ENCODE results near the gene LARP7.
"Not testable (repeated sequence)": the region's sequence is repeated elsewhere in the genome, so short reads cannot be mapped to it uniquely, and the experiment has no call there.

LARP7 gene

GRCh38 chr4:112636688-112637551 lies at the start of gene LARP7, which contains the start of gene ZGRF1:
TSS of gene LARP7 (plus strand) at chr4:112637143. CDS start at chr4:112644670, 7,527 bp downstream.
TSS of gene ZGRF1 (minus strand) at chr4:112636909. CDS start at chr4:112633176, 3,733 bp downstream.
- Histone ChIP-seq H3K27ac (ENCODE audit: low read depth, low read length) (peak within 1 kb of the TSS; percentile 77; the same call in 1 of the 2 replicates), H3K36me3 (ENCODE audit: control insufficient read depth, insufficient read depth, low read length) (peaks cover 23% of the 10 kb centered on the region), H3K4me1 (ENCODE audit: control insufficient read depth, insufficient read depth, low read length) (peaks cover 21% of the 10 kb centered on the region; the same call in 1 of the 2 replicates), H3K27me3 (ENCODE audit: control insufficient read depth, insufficient read depth, low read length) (no peaks in the 10 kb centered on the region), H3K9me3 (ENCODE audit: control insufficient read depth, insufficient read depth, low read depth, low read length) (no peaks in the 10 kb centered on the region), H3K4me3 (ENCODE audit: low read depth, low read length) (peak within 1 kb of the TSS; percentile 90), H3K9ac (ENCODE audit: low read length) (peak within 1 kb of the TSS; percentile 87)

DNA sequence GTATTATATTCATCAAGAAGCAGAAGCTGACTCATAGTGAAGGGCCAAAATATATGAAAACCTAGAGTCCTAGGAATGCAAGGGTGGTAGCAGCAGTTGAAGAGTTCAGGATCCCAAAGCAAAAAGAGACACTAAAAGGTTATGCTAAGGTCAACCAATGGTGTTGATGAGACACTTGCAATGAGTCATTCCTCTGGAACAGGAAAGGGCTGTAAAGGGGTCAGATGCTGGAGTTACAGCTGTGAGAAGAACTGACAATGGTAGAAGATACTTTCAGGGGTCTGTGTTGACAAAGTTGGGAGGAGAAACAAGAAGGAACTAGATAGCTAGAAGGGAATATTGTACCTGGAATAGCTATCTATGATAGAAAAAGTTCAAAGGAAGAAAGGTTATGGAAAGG lies 47.7 kb upstream of the LARP7 start:
- Histone ChIP-seq H3K4me1 (ENCODE audit: control insufficient read depth, insufficient read depth, low read length) (no peaks in the 10 kb centered on the region), H3K27me3 (ENCODE audit: control insufficient read depth, insufficient read depth, low read length) (no peaks in the 10 kb centered on the region), H3K4me3 (ENCODE audit: low read depth, low read length) (no peak overlapping the region), H3K36me3 (ENCODE audit: control insufficient read depth, insufficient read depth, low read length) (peaks cover 46% of the 10 kb centered on the region), H3K9me3 (ENCODE audit: control insufficient read depth, insufficient read depth, low read depth, low read length) (no peaks in the 10 kb centered on the region), H3K27ac (ENCODE audit: low read depth, low read length) (no peak overlapping the region), H3K9ac (ENCODE audit: low read length) (no peak overlapping the region)

DNA sequence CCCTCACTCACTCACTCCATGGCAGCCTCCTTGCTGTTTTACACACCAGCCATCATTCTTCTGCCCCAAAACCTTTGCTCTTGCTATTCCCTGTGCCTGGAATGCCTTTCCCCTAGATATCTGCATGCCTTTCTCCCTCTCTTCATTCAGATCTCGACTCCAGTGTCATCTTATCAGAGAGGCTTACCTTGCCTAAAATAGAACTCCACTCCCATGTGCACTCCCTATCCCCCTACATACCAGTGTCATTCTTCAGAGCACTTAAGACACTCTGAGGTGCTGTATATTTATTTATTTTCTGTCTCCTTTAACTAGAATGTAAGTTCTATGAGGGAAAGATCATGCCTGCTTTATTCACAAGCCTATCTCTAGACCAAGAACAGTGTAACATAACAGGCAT lies 45.4 kb upstream of the LARP7 start:
- Histone ChIP-seq H3K27me3 (ENCODE audit: control insufficient read depth, insufficient read depth, low read length) (no peaks in the 10 kb centered on the region), H3K36me3 (ENCODE audit: control insufficient read depth, insufficient read depth, low read length) (peaks cover 32% of the 10 kb centered on the region), H3K9ac (ENCODE audit: low read length) (no peak overlapping the region)

DNA sequence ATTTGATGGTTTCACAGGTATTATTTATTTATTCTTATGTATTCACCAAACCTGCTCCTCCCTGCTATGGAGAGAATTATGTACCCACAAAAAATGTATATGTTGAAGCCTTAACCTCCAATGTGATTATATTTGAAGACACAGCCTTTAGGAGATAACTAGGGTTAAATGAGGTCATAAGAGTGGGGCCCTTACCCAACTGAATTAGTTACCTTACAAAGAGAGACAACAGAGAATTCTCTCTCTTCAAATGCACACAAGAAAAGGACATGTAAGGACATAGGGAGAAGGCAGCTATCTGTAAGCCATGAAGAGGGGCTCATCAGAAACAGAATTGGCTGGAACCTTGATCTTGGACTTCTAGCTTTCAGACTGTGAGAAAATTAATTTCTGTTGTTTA lies 44.2 kb upstream of the LARP7 start:
- Histone ChIP-seq H3K4me3 (ENCODE audit: low read depth, low read length) (no peak overlapping the region), H3K27me3 (ENCODE audit: control insufficient read depth, insufficient read depth, low read length) (no peaks in the 10 kb centered on the region), H3K9ac (ENCODE audit: low read length) (no peak overlapping the region), H3K36me3 (ENCODE audit: control insufficient read depth, insufficient read depth, low read length) (peaks cover 22% of the 10 kb centered on the region), H3K9me3 (ENCODE audit: control insufficient read depth, insufficient read depth, low read depth, low read length) (no peaks in the 10 kb centered on the region), H3K27ac (ENCODE audit: low read depth, low read length) (no peak overlapping the region), H3K4me1 (ENCODE audit: control insufficient read depth, insufficient read depth, low read length) (no peaks in the 10 kb centered on the region)

More for the DNA sequence above, 45.4 kb upstream of the LARP7 start:
- no peaks in the 10 kb centered on the region for H3K9me3 ChIP-seq (ENCODE audit: control insufficient read depth, insufficient read depth, low read depth, low read length)
- H3K4me1 ChIP-seq (ENCODE audit: control insufficient read depth, insufficient read depth, low read length): no peaks in the 10 kb centered on the region
- no peak overlapping the region for H3K4me3 ChIP-seq (ENCODE audit: low read depth, low read length)
- H3K27ac ChIP-seq (ENCODE audit: low read depth, low read length): no peak overlapping the region

DNA sequence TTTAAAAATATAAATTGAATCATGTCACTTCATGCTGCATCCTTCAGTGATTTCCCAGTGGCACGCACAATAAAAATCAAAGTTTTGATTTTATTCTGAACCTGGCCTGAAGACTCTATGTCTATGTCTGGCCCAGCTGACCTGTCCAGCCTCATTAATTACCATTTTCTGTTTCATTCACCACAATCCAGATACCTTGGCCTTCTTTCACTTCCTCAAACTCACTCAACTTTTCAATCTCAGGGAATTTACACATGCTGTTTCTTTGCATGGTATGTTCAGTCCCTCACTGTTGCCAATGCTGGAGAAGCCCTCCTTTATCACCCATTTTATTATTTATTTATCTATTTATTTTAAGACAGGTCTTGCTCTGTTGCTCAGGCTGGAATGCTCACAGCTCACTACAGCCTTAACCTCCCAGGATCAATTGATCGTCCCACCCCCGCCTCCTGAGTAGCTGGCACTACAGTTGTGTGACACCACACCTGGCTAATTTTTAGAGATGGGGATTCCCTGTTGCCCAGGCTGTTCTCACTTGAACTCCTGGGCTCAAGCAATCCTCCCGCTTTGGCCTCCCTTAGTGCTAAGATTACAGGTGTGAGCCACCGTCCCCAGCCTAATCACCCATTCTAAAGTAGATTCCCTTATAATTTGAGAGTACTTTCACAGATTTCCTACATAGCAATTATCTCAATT lies 43.4 kb upstream of the LARP7 start:
- Histone ChIP-seq H3K9ac (ENCODE audit: low read length) (no peak overlapping the region), H3K4me1 (ENCODE audit: control insufficient read depth, insufficient read depth, low read length) (no peaks in the 10 kb centered on the region), H3K9me3 (ENCODE audit: control insufficient read depth, insufficient read depth, low read depth, low read length) (no peaks in the 10 kb centered on the region), H3K27me3 (ENCODE audit: control insufficient read depth, insufficient read depth, low read length) (no peaks in the 10 kb centered on the region), H3K27ac (ENCODE audit: low read depth, low read length) (no peak overlapping the region), H3K36me3 (ENCODE audit: control insufficient read depth, insufficient read depth, low read length) (peaks cover 20% of the 10 kb centered on the region), H3K4me3 (ENCODE audit: low read depth, low read length) (no peak overlapping the region)

GRCh38 chr4:112594993-112595392 lies 42.0 kb upstream of the LARP7 start:
- H3K4me3 ChIP-seq (ENCODE audit: low read depth, low read length): no peak overlapping the region
- peaks cover 17% of the 10 kb centered on the region for H3K36me3 ChIP-seq (ENCODE audit: control insufficient read depth, insufficient read depth, low read length)
- H3K27me3 ChIP-seq (ENCODE audit: control insufficient read depth, insufficient read depth, low read length): no peaks in the 10 kb centered on the region
- no peak overlapping the region for H3K9ac ChIP-seq (ENCODE audit: low read length)
- no peaks in the 10 kb centered on the region for H3K9me3 ChIP-seq (ENCODE audit: control insufficient read depth, insufficient read depth, low read depth, low read length)
- no peak overlapping the region for H3K27ac ChIP-seq (ENCODE audit: low read depth, low read length)
- H3K4me1 ChIP-seq (ENCODE audit: control insufficient read depth, insufficient read depth, low read length): no peaks in the 10 kb centered on the region

- Histone ChIP-seq H3K27ac (ENCODE audit: low read depth, low read length) (no peak overlapping the region), H3K36me3 (ENCODE audit: control insufficient read depth, insufficient read depth, low read length) (peaks cover 57% of the 10 kb centered on the region), H3K4me1 (ENCODE audit: control insufficient read depth, insufficient read depth, low read length) (no peaks in the 10 kb centered on the region), H3K9ac (ENCODE audit: low read length) (no peak overlapping the region), H3K27me3 (ENCODE audit: control insufficient read depth, insufficient read depth, low read length) (no peaks in the 10 kb centered on the region), H3K4me3 (ENCODE audit: low read depth, low read length) (no peak overlapping the region), H3K9me3 (ENCODE audit: control insufficient read depth, insufficient read depth, low read depth, low read length) (no peaks in the 10 kb centered on the region)
These were observed 32.4 kb upstream of the LARP7 start for GRCh38 chr4:112604589-112604988.

DNA sequence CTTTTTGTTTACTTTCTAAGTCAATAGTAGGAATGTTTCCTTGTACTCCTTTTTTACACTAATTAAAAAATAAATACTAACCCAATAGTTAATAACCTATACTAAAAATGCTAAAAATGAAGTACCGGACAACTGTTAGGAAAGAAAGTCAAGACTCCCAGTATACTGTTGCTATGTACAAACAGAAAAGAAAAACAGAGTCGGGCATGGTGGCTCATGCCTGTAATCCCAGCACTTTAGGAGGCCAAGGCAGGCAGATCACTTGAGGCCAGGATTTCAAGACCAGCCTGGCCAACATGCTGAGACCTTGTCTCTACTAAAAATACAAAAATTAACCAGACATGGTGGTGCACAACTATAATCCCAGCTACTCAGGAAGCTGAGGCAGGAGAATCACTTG lies 24.1 kb upstream of the LARP7 start:
- H3K4me3 ChIP-seq (ENCODE audit: low read depth, low read length): not testable (repeated sequence)

DNA sequence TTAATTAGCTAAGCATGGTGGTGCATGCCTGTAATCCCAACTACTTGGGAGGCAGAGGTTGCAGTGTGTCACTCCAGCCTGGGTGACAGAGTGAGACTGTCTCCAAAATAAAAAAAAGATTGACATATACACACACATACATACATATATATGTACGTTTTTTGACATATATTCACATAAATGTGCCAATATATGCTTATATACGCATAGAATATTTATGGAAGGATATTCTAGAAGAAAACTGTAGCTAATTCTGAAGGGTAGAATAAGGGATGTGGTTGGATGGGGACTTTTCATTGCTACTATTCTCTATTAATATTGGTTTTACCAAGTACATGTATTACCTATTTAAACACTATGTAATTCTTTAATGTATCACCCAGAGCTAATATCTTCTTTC lies 20.0 kb upstream of the LARP7 start:
- Histone ChIP-seq H3K27me3 (ENCODE audit: control insufficient read depth, insufficient read depth, low read length) (no peaks in the 10 kb centered on the region), H3K9me3 (ENCODE audit: control insufficient read depth, insufficient read depth, low read depth, low read length) (no peaks in the 10 kb centered on the region), H3K4me1 (ENCODE audit: control insufficient read depth, insufficient read depth, low read length) (no peaks in the 10 kb centered on the region), H3K9ac (ENCODE audit: low read length) (no peak overlapping the region), H3K4me3 (ENCODE audit: low read depth, low read length) (no peak overlapping the region), H3K27ac (ENCODE audit: low read depth, low read length) (no peak overlapping the region), H3K36me3 (ENCODE audit: control insufficient read depth, insufficient read depth, low read length) (peaks cover 58% of the 10 kb centered on the region)

More for the DNA sequence above, 24.1 kb upstream of the LARP7 start:
- H3K9ac ChIP-seq (ENCODE audit: low read length); H3K4me1 ChIP-seq (ENCODE audit: control insufficient read depth, insufficient read depth, low read length); H3K9me3 ChIP-seq (ENCODE audit: control insufficient read depth, insufficient read depth, low read depth, low read length); H3K27ac ChIP-seq (ENCODE audit: low read depth, low read length); H3K27me3 ChIP-seq (ENCODE audit: control insufficient read depth, insufficient read depth, low read length): not testable (repeated sequence)
- peaks cover 41% of the 10 kb centered on the region for H3K36me3 ChIP-seq (ENCODE audit: control insufficient read depth, insufficient read depth, low read length)

DNA sequence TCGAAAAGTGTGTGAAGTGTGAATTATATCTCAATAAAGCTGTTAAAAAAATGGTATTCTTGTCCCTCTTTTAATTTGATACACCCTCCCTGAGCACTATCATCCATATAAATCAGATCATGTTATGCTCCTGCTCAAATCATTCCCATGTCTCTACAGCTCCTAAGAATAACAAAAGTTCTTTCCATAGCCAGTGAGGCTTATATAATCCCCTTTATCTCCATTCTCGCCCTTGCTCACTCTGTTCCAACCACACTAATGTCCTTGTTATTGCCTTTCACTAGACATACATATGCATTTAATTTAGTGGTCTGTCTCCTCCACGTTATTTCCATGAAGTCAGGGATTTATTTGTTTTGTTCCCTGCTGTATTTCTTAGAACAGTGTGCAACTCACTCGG lies 10.7 kb upstream of the LARP7 start:
- no peaks in the 10 kb centered on the region for H3K27me3 ChIP-seq (ENCODE audit: control insufficient read depth, insufficient read depth, low read length)
- peaks cover 65% of the 10 kb centered on the region for H3K36me3 ChIP-seq (ENCODE audit: control insufficient read depth, insufficient read depth, low read length)
- H3K4me1 ChIP-seq (ENCODE audit: control insufficient read depth, insufficient read depth, low read length): no peaks in the 10 kb centered on the region
- H3K9ac ChIP-seq (ENCODE audit: low read length): no peak overlapping the region
- no peak overlapping the region for H3K27ac ChIP-seq (ENCODE audit: low read depth, low read length)
- H3K4me3 ChIP-seq (ENCODE audit: low read depth, low read length): no peak overlapping the region
- no peaks in the 10 kb centered on the region for H3K9me3 ChIP-seq (ENCODE audit: control insufficient read depth, insufficient read depth, low read depth, low read length)

All from HUES6 (cell line).